Measurements from ENCODE around the gene AFAP1.

The AFAP1 gene

GRCh38 chr4:7710576-7711306, 228.9 kb downstream of the AFAP1 start:
- no peak for DNase-seq

GRCh38 chr4:7710126-7710525, 229.5 kb downstream of the AFAP1 start:
- no peak for DNase-seq

DNA sequence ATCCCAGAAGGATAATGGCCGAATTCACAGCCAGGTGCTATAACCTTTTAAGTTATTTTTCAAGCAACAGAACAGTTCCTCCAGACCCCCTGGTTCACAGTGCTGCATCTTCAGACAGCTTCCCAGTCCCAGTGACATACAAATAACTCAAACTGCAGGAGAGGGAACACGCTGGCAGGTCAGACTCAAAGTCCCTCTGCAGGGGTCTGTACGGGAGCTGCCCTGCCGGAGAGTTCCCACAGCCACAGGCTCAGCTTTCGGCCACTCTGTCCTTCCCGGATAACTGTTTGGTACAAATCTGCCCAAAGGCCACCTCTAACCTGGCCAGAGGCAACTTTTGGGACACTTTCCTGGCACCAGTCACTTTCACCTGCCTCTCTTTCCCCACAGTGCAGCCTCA, 230.2 kb downstream of the AFAP1 start:
- DNase-seq, result no peak

- DNase-seq, result no peak
Observed at GRCh38 chr4:7708981-7709380, 230.7 kb downstream of the AFAP1 start.
